Hepatocyte (in vitro differentiated cells): Measurements from ENCODE around the gene ZNF221.

ENCODE experiments used
- CTCF ChIP-seq: fragments of 200-600 bp; sonication (generic); IDR thresholded peaks from 2 replicates; pipeline ENCODE4 v1.5.1; 2016; ENCODE audit warnings: antibody characterized with exemption, mild to moderate bottlenecking; ENCODE audit not compliant: poor library complexity
- EZH2phosphoT487 ChIP-seq: fragments of 200-600 bp; sonication (generic); IDR thresholded peaks from one replicate; pipeline ENCODE4 v1.6.1; 2018; ENCODE audit warnings: antibody characterized with exemption, mild to moderate bottlenecking, low read depth, moderate library complexity; ENCODE audit not compliant: unreplicated experiment, severe bottlenecking

- TF ChIP-seq CTCF (no peak), EZH2phosphoT487 (no peak)
Observed at GRCh38 chr19:43906774-43907173, 44.3 kb upstream of the ZNF221 start.
